ENCODE results near the gene HBA2.

HBA2 gene

DNA sequence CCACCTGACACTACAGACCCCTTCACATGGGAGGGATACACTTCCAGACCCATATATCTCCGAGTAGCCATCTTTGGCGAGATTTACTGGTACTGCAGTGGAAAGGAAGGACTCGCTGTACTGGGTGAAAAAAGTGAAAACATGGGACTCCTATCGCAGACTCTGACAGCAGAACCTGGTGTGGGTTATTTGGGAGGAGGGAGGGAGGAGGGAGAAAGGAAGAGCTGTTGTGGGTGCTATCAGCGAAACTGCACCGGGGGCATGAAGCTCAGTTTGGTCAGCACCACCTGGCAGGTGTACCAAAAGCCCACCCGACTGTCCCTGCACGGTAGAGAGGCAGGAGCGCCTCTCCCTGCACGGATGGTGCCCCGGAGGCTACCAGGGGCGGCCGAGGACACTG lies 12.5 kb downstream of the HBA2 start:
- Histone ChIP-seq H3K27me3 (ENCODE audit: insufficient read depth, low read length, poor library complexity, severe bottlenecking) (no peaks in the 10 kb centered on the region), H3K4me1 (ENCODE audit: insufficient read depth, low read length, poor library complexity, severe bottlenecking) (no peaks in the 10 kb centered on the region), H3K4me2 (ENCODE audit: low read depth, low read length, poor library complexity, severe bottlenecking) (no peak overlapping the region), H3K9ac (ENCODE audit: low read depth, low read length, poor library complexity, severe bottlenecking) (no peak overlapping the region), H3K36me3 (ENCODE audit: insufficient read depth, low read length) (peaks cover 21% of the 10 kb centered on the region; the same call in 1 of the 2 replicates), H3K4me3 (ENCODE audit: low read length, poor library complexity, severe bottlenecking) (no peak overlapping the region), H3K79me2 (ENCODE audit: insufficient read depth, low read length) (no peaks in the 10 kb centered on the region), H3K9me3 (ENCODE audit: insufficient read depth, low read depth, low read length) (no peaks in the 10 kb centered on the region), H4K20me1 (ENCODE audit: insufficient read depth, low read length, poor library complexity, severe bottlenecking) (no peaks in the 10 kb centered on the region), H2AFZ (ENCODE audit: low read length) (no peak overlapping the region), H3F3A (ENCODE audit: low read depth) (no peaks in the 10 kb centered on the region), H3K9me2 (replicated peaks; ENCODE audit: low read depth, low read length) (no peaks in the 10 kb centered on the region)
- no peak for TF ChIP-seq EZH2phosphoT487 (IDR thresholded peaks at IDR 0.05; ENCODE audit: borderline replicate concordance)
- TF ChIP-seq, protein P1, sequence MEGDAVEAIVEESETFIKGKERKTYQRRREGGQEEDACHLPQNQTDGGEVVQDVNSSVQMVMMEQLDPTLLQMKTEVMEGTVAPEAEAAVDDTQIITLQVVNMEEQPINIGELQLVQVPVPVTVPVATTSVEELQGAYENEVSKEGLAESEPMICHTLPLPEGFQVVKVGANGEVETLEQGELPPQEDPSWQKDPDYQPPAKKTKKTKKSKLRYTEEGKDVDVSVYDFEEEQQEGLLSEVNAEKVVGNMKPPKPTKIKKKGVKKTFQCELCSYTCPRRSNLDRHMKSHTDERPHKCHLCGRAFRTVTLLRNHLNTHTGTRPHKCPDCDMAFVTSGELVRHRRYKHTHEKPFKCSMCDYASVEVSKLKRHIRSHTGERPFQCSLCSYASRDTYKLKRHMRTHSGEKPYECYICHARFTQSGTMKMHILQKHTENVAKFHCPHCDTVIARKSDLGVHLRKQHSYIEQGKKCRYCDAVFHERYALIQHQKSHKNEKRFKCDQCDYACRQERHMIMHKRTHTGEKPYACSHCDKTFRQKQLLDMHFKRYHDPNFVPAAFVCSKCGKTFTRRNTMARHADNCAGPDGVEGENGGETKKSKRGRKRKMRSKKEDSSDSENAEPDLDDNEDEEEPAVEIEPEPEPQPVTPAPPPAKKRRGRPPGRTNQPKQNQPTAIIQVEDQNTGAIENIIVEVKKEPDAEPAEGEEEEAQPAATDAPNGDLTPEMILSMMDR (conservative IDR thresholded peaks at IDR 0.05; ENCODE audit: low read length): no peak

DNA sequence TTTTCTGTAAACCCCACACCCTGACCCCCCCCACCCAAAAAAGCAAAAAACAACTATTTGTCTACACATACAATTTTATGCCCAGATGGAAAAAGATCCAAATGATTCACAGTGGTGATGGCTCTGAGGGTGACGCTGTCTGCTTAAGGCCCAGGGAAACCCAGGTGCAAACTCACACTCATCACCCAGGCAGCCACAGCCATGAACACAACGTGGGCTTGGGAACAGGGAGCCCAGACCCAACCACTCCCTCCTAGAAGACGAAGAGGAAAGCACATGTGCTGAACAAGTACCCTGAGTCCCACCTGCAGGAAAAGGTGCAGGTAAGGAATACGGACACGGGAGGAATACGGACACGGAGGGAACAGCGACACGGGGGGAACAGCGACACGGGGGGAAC lies 13.0 kb downstream of the HBA2 start:
- H3K4me2 ChIP-seq (ENCODE audit: low read depth, low read length, poor library complexity, severe bottlenecking): no peak overlapping the region
- no peaks in the 10 kb centered on the region for H3F3A ChIP-seq (ENCODE audit: low read depth)
- no peak overlapping the region for H3K9ac ChIP-seq (ENCODE audit: low read depth, low read length, poor library complexity, severe bottlenecking)
- no peaks in the 10 kb centered on the region for H3K9me2 ChIP-seq (replicated peaks; ENCODE audit: low read depth, low read length)
- TF ChIP-seq EZH2phosphoT487 (IDR thresholded peaks at IDR 0.05; ENCODE audit: borderline replicate concordance): no peak
- TF ChIP-seq, protein P1 (conservative IDR thresholded peaks at IDR 0.05; ENCODE audit: low read length): no peak
- H3K79me2 ChIP-seq (ENCODE audit: insufficient read depth, low read length): no peaks in the 10 kb centered on the region
- H4K20me1 ChIP-seq (ENCODE audit: insufficient read depth, low read length, poor library complexity, severe bottlenecking): no peaks in the 10 kb centered on the region
- H2AFZ ChIP-seq (ENCODE audit: low read length): no peak overlapping the region
- no peak overlapping the region for H3K4me3 ChIP-seq (ENCODE audit: low read length, poor library complexity, severe bottlenecking)
- H3K36me3 ChIP-seq (ENCODE audit: insufficient read depth, low read length): peaks cover 21% of the 10 kb centered on the region; the same call in 1 of the 2 replicates
- H3K4me1 ChIP-seq (ENCODE audit: insufficient read depth, low read length, poor library complexity, severe bottlenecking): no peaks in the 10 kb centered on the region
- H3K27me3 ChIP-seq (ENCODE audit: insufficient read depth, low read length, poor library complexity, severe bottlenecking): no peaks in the 10 kb centered on the region
- no peaks in the 10 kb centered on the region for H3K9me3 ChIP-seq (ENCODE audit: insufficient read depth, low read depth, low read length)

DNA sequence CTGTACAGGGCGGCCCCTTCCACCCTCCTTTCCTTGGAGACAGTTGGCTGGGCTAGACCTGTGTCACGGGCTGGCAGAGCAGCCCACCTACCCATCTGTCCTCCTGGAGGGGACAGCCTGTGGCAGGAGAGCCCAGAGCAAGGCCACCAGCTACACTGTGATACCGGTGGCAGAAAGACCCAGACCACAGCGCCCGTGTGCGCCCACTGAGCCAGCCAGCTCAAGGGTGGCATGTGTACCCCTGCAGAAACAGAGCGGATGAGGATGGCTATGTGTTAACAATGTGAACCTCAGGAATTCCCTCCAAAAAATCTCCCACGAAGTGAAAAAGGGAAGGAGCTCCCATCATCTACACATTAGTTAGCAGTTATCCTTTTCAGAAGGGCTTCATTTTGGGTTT lies 14.7 kb downstream of the HBA2 start:
- Histone ChIP-seq H3K4me3 (ENCODE audit: low read length, poor library complexity, severe bottlenecking) (no peak overlapping the region), H3F3A (ENCODE audit: low read depth) (no peaks in the 10 kb centered on the region), H3K4me1 (ENCODE audit: insufficient read depth, low read length, poor library complexity, severe bottlenecking) (no peaks in the 10 kb centered on the region), H3K79me2 (ENCODE audit: insufficient read depth, low read length) (no peaks in the 10 kb centered on the region), H3K36me3 (ENCODE audit: insufficient read depth, low read length) (peaks cover 27% of the 10 kb centered on the region; the same call in 1 of the 2 replicates), H2AFZ (ENCODE audit: low read length) (no peak overlapping the region), H3K9me2 (replicated peaks; ENCODE audit: low read depth, low read length) (no peaks in the 10 kb centered on the region), H3K9ac (ENCODE audit: low read depth, low read length, poor library complexity, severe bottlenecking) (no peak overlapping the region), H3K27me3 (ENCODE audit: insufficient read depth, low read length, poor library complexity, severe bottlenecking) (no peaks in the 10 kb centered on the region), H3K4me2 (ENCODE audit: low read depth, low read length, poor library complexity, severe bottlenecking) (no peak overlapping the region), H3K9me3 (ENCODE audit: insufficient read depth, low read depth, low read length) (no peaks in the 10 kb centered on the region), H4K20me1 (ENCODE audit: insufficient read depth, low read length, poor library complexity, severe bottlenecking) (no peaks in the 10 kb centered on the region)
- no peak for TF ChIP-seq EZH2phosphoT487 (IDR thresholded peaks at IDR 0.05; ENCODE audit: borderline replicate concordance)
- TF ChIP-seq, protein P1 (conservative IDR thresholded peaks at IDR 0.05; ENCODE audit: low read length): no peak
